WERI-Rb-1 (cell line): ENCODE data around the gene TWF2.

Experiments used
- DNase-seq: peaks from one replicate; pipeline ENCODE4 v3.0.0-alpha.2; 2020
- H3K27ac ChIP-seq: fragments of 250-450 bp; sonication (Bioruptor Pico); 2 replicates; pipeline ENCODE4 v1.5.1; 2020; ENCODE audit warnings: mild to moderate bottlenecking, moderate library complexity
- H3K27me3 ChIP-seq: fragments of 250-450 bp; sonication (Bioruptor Pico); 2 replicates; pipeline ENCODE4 v1.5.1; 2021; ENCODE audit warnings: mild to moderate bottlenecking, low read depth, moderate library complexity; ENCODE audit not compliant: insufficient read depth, severe bottlenecking
- H3K36me3 ChIP-seq: fragments of 250-450 bp; sonication (Bioruptor Pico); 2 replicates; pipeline ENCODE4 v1.5.1; 2020; ENCODE audit warnings: mild to moderate bottlenecking, moderate library complexity
- H3K4me3 ChIP-seq: 2 replicates; pipeline ENCODE4 v1.5.1; 2011; ENCODE audit warnings: low read depth, mild to moderate bottlenecking, control low read depth, low read length
- H3K9me3 ChIP-seq: fragments of 250-450 bp; sonication (Bioruptor Pico); 2 replicates; pipeline ENCODE4 v1.5.1; 2021; ENCODE audit warnings: mild to moderate bottlenecking, moderate library complexity; ENCODE audit not compliant: severe bottlenecking
- CTCF ChIP-seq: IDR thresholded peaks from 2 replicates; pipeline ENCODE4 v1.5.1; 2011; ENCODE audit warnings: low read depth, mild to moderate bottlenecking, control low read depth, inconsistent platforms, low read length

TWF2 gene

GRCh38 chr3:52196977-52197376 lies 42.0 kb downstream of the TWF2 start:
- TF ChIP-seq CTCF = no peak
- Histone ChIP-seq H3K27ac (no peak overlapping the region), H3K27me3 (no peaks in the 10 kb centered on the region), H3K36me3 (peaks cover 7% of the 10 kb centered on the region), H3K9me3 (no peaks in the 10 kb centered on the region), H3K4me3 (no peak overlapping the region)
- DNase-seq = no peak

GRCh38 chr3:52195823-52196331 lies 43.1 kb downstream of the TWF2 start:
- H3K4me3 ChIP-seq = no peak overlapping the region

GRCh38 chr3:52195291-52195597 lies 43.7 kb downstream of the TWF2 start:
- TF ChIP-seq CTCF = no peak
- H3K27ac ChIP-seq = no peak overlapping the region
- no peaks in the 10 kb centered on the region for H3K27me3 ChIP-seq
- no peak overlapping the region for H3K4me3 ChIP-seq
- DNase-seq = no peak
- H3K9me3 ChIP-seq = no peaks in the 10 kb centered on the region
- H3K36me3 ChIP-seq = no peaks in the 10 kb centered on the region; the same call in 1 of the 2 replicates

More at GRCh38 chr3:52195823-52196331, 43.1 kb downstream of the TWF2 start:
- peaks cover 3% of the 10 kb centered on the region; the same call in 1 of the 2 replicates for H3K36me3 ChIP-seq
- DNase-seq = no peak
- H3K27me3 ChIP-seq = no peaks in the 10 kb centered on the region
- H3K27ac ChIP-seq = no peak overlapping the region
- H3K9me3 ChIP-seq = no peaks in the 10 kb centered on the region
- no peak for TF ChIP-seq CTCF

- no peak for DNase-seq
- H3K27ac ChIP-seq = no peak overlapping the region
Measured at GRCh38 chr3:52194485-52195290, 44.3 kb downstream of the TWF2 start.

GRCh38 chr3:52193065-52193464 lies 45.9 kb downstream of the TWF2 start:
- Histone ChIP-seq H3K36me3 (no peaks in the 10 kb centered on the region), H3K27ac (no peak overlapping the region), H3K27me3 (no peaks in the 10 kb centered on the region), H3K4me3 (no peak overlapping the region), H3K9me3 (no peaks in the 10 kb centered on the region)
- TF ChIP-seq CTCF = no peak
- no peak for DNase-seq

More at GRCh38 chr3:52194485-52195290, 44.3 kb downstream of the TWF2 start:
- Histone ChIP-seq H3K4me3 (no peak overlapping the region), H3K36me3 (no peaks in the 10 kb centered on the region; the same call in 1 of the 2 replicates), H3K27me3 (no peaks in the 10 kb centered on the region), H3K9me3 (no peaks in the 10 kb centered on the region)
- TF ChIP-seq CTCF = no peak
